Breast epithelium (tissue), 4 donors: ENCODE data around the gene THRA. TPM values are rescaled to one million over a fixed set of nuclear protein-coding genes. Genes with fewer than 3 reads are reported as not detected.
A peak's percentile ranks its signal among the peaks of the same experiment; 100 is the strongest.

Experiments used
- DNase-seq, 2 donors: peaks; one replicate each; pipeline ENCODE4 v3.0.0-alpha.2; 2019; ENCODE audit warnings: low spot score in 2 of 2
- H3K27ac ChIP-seq, 2 donors: fragments of 200-600 bp; sonication (generic) in 1 of 2; one replicate each; pipeline ENCODE4 v1.5.1; 2016 to 2019; ENCODE audit warnings: mild to moderate bottlenecking in 1 of 2
- H3K27me3 ChIP-seq, 2 donors: fragments of 200-600 bp; sonication (generic) in 1 of 2; one replicate each; pipeline versions ENCODE4 v1.5.1 to v1.6.0; 2017 to 2019; ENCODE audit warnings: control low read depth in 1 of 2, mild to moderate bottlenecking in 1 of 2
- H3K36me3 ChIP-seq: fragments of 200-600 bp; one replicate; pipeline ENCODE4 v1.5.1; 2019
- H3K4me1 ChIP-seq, 2 donors: fragments of 200-600 bp; sonication (generic); one replicate each; pipeline ENCODE4 v1.5.1; 2016 to 2019; ENCODE audit warnings: control low read depth in 1 of 2
- H3K4me3 ChIP-seq, 3 donors: fragments of 200-600 bp; sonication (generic); 1 replicate in 2 of 3; 2 replicates in 1 of 3; pipeline ENCODE4 v1.5.1; 2016 to 2019; ENCODE audit warnings: mild to moderate bottlenecking in 3 of 3, moderate library complexity in 2 of 3
- H3K9me3 ChIP-seq, 2 donors: fragments of 200-600 bp; sonication (generic) in 1 of 2; one replicate each; pipeline ENCODE4 v1.5.1; 2016 to 2019; ENCODE audit warnings: control low read depth in 1 of 2
- POLR2A ChIP-seq: fragments of 450-650 bp; IDR thresholded peaks from one replicate; pipeline ENCODE4 v1.6.1; 2016; ENCODE audit warnings: antibody characterized with exemption, mild to moderate bottlenecking, moderate library complexity
- POLR2AphosphoS5 ChIP-seq, 3 donors: sonication (generic); formaldehyde crosslinking; IDR thresholded peaks; one replicate each; pipeline ENCODE4 v1.6.1; 2017; ENCODE audit warnings: antibody characterized with exemption in 3 of 3
- intact Hi-C: fragments of 100-400 bp; cut with DNase I; formaldehyde crosslinking; loops from one replicate; pipeline ENCODE4 v1.15.1; 2023; ENCODE audit warnings: low total_unique reads
- total RNA-seq, 3 donors: library from RNA; depleted of rRNA; stranded (reverse); fragments of >200 nt; gene quantifications; one replicate each; pipeline ENCODE4 v1.1.0, GENCODE V29; 2016
- TF ChIP-seq, protein P1 (sequence below), 3 donors: fragments of 450-650 bp; IDR thresholded peaks; one replicate each; pipeline ENCODE4 v1.5.1; 2016 to 2017; ENCODE audit warnings: antibody characterized with exemption in 3 of 3, mild to moderate bottlenecking in 3 of 3, moderate library complexity in 3 of 3

Gene THRA
- total RNA-seq, 3 donors from 2014 or later = 41.6 to 61.0 (median 48.1) TPM

DNA sequence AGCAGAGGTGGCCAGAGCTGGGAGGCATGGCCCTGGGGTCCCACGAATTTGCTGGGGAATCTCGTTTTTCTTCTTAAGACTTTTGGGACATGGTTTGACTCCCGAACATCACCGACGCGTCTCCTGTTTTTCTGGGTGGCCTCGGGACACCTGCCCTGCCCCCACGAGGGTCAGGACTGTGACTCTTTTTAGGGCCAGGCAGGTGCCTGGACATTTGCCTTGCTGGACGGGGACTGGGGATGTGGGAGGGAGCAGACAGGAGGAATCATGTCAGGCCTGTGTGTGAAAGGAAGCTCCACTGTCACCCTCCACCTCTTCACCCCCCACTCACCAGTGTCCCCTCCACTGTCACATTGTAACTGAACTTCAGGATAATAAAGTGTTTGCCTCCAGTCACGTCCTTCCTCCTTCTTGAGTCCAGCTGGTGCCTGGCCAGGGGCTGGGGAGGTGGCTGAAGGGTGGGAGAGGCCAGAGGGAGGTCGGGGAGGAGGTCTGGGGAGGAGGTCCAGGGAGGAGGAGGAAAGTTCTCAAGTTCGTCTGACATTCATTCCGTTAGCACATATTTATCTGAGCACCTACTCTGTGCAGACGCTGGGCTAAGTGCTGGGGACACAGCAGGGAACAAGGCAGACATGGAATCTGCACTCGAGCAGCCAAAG lies 45.2 kb upstream of the THRA start:
- intact Hi-C loops = no loop called here
- H3K27ac ChIP-seq = peak overlapping the region; percentile 53 to 92

DNA sequence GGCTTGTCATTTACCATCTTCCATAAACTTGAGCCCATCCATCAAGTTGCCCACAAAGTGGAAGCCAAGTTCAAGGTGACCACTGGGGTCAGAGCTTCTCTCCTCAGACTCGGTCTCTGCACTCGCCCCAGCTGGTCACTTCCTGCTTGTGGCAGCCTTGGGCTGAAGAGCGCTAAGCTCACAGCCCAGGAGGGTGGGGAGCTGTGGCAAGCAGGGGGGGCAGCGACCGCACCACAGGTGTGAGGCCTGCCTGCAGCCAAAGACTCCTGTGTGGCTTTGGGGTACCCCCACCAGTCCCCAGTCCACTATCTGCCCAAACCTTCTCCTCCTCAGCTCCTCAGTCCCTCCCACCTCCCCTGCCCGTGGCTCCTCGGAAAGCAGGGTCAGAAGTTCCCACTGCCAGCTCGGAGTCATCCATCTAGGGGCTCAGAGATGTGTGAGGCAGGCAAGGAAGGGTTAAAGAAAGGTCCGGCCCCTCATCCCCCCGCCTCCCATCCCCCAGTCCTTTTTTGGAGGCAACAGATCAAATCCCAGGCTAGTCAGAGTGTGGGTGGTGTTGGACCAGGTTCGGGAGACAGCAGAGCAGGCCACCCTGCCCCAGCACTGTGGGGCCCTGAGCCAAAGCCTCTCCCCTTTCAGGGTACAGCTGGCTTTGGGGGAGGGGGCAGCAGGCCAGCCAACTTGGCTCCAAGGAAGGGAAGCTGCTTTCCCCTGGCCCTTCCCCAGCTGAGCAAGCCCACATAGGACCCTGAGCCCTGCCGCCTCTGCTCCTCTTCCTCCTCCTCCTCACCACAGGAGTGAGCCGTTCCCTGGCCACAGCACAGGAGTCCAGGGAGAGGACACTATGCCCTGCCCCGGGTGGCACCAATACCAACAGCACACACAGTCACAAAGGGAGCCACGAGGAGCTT lies 44.3 kb upstream of the THRA start:
- intact Hi-C loops = no loop called here
- Histone ChIP-seq H3K4me1 (peaks cover 22 to 39% of the 10 kb centered on the region in 2 donors), H3K27ac (peak overlapping the region; percentile 53 to 92), H3K27me3 (no peaks in the 10 kb centered on the region), H3K36me3 (no peaks in the 10 kb centered on the region), H3K4me3 (peak overlapping the region in 1 of 3 donors; percentile 28), H3K9me3 (no peaks in the 10 kb centered on the region)
- no peak for TF ChIP-seq POLR2AphosphoS5 (IDR thresholded peaks at IDR 0.05)
- TF ChIP-seq, protein P1, sequence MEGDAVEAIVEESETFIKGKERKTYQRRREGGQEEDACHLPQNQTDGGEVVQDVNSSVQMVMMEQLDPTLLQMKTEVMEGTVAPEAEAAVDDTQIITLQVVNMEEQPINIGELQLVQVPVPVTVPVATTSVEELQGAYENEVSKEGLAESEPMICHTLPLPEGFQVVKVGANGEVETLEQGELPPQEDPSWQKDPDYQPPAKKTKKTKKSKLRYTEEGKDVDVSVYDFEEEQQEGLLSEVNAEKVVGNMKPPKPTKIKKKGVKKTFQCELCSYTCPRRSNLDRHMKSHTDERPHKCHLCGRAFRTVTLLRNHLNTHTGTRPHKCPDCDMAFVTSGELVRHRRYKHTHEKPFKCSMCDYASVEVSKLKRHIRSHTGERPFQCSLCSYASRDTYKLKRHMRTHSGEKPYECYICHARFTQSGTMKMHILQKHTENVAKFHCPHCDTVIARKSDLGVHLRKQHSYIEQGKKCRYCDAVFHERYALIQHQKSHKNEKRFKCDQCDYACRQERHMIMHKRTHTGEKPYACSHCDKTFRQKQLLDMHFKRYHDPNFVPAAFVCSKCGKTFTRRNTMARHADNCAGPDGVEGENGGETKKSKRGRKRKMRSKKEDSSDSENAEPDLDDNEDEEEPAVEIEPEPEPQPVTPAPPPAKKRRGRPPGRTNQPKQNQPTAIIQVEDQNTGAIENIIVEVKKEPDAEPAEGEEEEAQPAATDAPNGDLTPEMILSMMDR (IDR thresholded peaks at IDR 0.05) = no peak
- TF ChIP-seq POLR2A = no peak
- DNase-seq = no peak

More for the DNA sequence above, 45.2 kb upstream of the THRA start:
- Histone ChIP-seq H3K4me3 (no peak overlapping the region), H3K9me3 (no peaks in the 10 kb centered on the region), H3K4me1 (peaks cover 22 to 31% of the 10 kb centered on the region in 2 donors), H3K27me3 (no peaks in the 10 kb centered on the region), H3K36me3 (no peaks in the 10 kb centered on the region)
- TF ChIP-seq, protein P1 (IDR thresholded peaks at IDR 0.05) = no peak
- TF ChIP-seq POLR2AphosphoS5 (IDR thresholded peaks at IDR 0.05) (no peak), POLR2A (no peak)
- DNase-seq = no peak

DNA sequence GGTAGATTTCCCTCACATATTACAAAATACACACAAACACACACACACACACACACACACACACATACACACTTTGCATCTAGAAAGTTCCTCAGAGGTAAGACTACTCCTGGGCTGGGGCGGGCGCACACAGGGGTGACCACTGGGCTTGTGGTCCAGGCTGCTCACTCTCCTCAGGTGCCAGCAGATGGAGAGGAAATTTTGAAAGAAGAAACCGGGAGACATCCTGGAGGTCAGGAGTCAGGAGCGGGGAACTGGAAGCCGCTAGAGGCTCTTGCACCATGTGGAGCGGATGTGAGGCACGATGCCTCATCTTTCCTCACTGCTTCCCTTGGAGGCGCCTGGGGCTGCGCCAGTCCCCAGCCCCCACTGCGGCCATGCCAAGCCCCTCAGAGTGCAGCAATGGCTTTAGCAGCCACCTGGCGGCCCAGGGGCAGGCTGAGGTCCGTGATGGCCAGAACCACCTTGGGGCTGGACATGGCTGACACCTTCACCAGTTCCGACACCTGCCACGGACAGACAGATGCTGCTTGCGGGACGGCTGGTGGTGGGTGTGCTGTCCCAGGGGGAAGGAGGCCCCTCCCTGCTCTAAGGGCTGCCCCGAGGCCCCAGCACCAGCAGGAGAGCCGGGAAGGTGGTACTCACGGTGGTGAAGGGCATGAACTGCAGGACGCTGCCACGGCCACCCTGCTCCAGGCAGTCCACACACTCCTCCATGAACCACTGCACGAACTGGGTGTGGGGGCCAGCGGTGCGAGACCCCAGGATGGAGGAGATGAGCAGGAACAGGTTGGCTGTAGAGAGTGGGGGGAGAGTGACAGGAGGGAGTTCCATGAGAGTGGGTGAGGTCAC lies 43.4 kb upstream of the THRA start:
- no peak for DNase-seq
- Histone ChIP-seq H3K4me1 (peaks cover 22 to 43% of the 10 kb centered on the region in 2 donors), H3K36me3 (no peaks in the 10 kb centered on the region), H3K4me3 (no peak overlapping the region), H3K27me3 (no peaks in the 10 kb centered on the region), H3K27ac (peak overlapping the region; percentile 53 to 92), H3K9me3 (no peaks in the 10 kb centered on the region)
- intact Hi-C loops = no loop called here
- TF ChIP-seq POLR2A (no peak), POLR2AphosphoS5 (IDR thresholded peaks at IDR 0.05) (no peak)
- TF ChIP-seq, protein P1 (IDR thresholded peaks at IDR 0.05) = no peak

DNA sequence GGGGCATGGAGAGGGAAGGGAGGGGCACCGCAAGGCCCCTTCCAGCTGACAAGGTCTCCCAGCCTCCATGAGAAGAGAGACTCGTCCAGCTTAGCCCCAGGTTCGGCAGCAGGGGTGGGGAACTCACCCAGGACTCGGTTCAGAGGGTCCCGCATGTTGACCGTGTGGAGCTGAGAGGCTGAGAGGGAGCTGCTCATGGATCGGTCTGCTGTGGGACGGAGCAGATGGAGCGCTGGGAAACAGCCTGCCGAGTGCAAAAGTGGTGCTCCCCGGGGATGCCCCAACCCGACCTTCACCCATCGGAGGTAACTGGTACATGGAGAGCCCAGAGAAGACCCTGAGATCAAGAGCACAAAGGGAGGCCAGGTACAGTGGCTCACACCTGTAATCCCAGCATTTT lies 42.6 kb upstream of the THRA start:
- no peak for TF ChIP-seq POLR2A
- TF ChIP-seq, protein P1 (IDR thresholded peaks at IDR 0.05) = no peak
- TF ChIP-seq POLR2AphosphoS5 (IDR thresholded peaks at IDR 0.05) = no peak
- no peaks in the 10 kb centered on the region for H3K36me3 ChIP-seq
- DNase-seq = no peak
- peak overlapping the region in 1 of 2 donors; percentile 92 for H3K27ac ChIP-seq
- H3K4me3 ChIP-seq = no peak overlapping the region
- intact Hi-C loops = no loop called here
- no peaks in the 10 kb centered on the region for H3K9me3 ChIP-seq
- peaks cover 22 to 43% of the 10 kb centered on the region in 2 donors for H3K4me1 ChIP-seq
- H3K27me3 ChIP-seq = no peaks in the 10 kb centered on the region
